Neural cell (in vitro differentiated cells): ENCODE measurements around the gene WFS1. TPM values are rescaled to one million over a fixed set of nuclear protein-coding genes. Genes with fewer than 3 reads are reported as not detected.

ENCODE experiments used
- H2AFZ ChIP-seq: fragments of 200-600, 300-800 bp; sonication (generic), shearing (Covaris generic); 2 replicates; pipeline ENCODE4 v1.6.0; 2014; ENCODE audit warnings: low read depth, mild to moderate bottlenecking, antibody characterized with exemption, low read length, moderate library complexity
- H3F3A ChIP-seq: fragments of 200-600 bp; shearing (Covaris generic); 2 replicates; pipeline ENCODE4 v1.6.1; 2016; ENCODE audit warnings: mild to moderate bottlenecking, moderate library complexity, mixed read lengths, antibody characterized with exemption, low read length; ENCODE audit not compliant: insufficient read depth, poor library complexity, severe bottlenecking
- H3K27ac ChIP-seq: fragments of 200-600, 300-800 bp; sonication (generic), shearing (Covaris generic); 2 replicates; pipeline ENCODE4 v1.5.1; 2014; ENCODE audit warnings: mild to moderate bottlenecking, low read length, moderate library complexity
- H3K27me3 ChIP-seq: fragments of 300-800, 200-600 bp; sonication (generic), shearing (Covaris generic); 2 replicates; pipeline ENCODE4 v1.6.0; 2014; ENCODE audit warnings: mild to moderate bottlenecking, low read depth, low read length, moderate library complexity; ENCODE audit not compliant: insufficient read depth
- H3K36me3 ChIP-seq: fragments of 300-800, 200-600 bp; sonication (generic), shearing (Covaris generic); 2 replicates; pipeline ENCODE4 v1.5.1; 2014; ENCODE audit warnings: mild to moderate bottlenecking, antibody characterized with exemption, low read length, moderate library complexity; ENCODE audit not compliant: insufficient read depth
- H3K4me2 ChIP-seq: fragments of 300-800, 200-600 bp; sonication (generic), shearing (Covaris generic); 2 replicates; pipeline ENCODE4 v1.6.0; 2014; ENCODE audit warnings: mild to moderate bottlenecking, low read length
- H3K4me3 ChIP-seq: fragments of 300-800, 200-600 bp; sonication (generic), shearing (Covaris generic); 2 replicates; pipeline ENCODE4 v1.5.1; 2014; ENCODE audit warnings: mild to moderate bottlenecking, low read length, moderate library complexity
- H3K79me2 ChIP-seq: fragments of 200-600 bp; shearing (Covaris generic); replicated peaks from 2 replicates; pipeline ENCODE4 v1.6.0; 2014; ENCODE audit warnings: mild to moderate bottlenecking, low read length, moderate library complexity; ENCODE audit not compliant: insufficient read depth
- H3K9ac ChIP-seq: fragments of 300-800, 200-600 bp; sonication (generic), shearing (Covaris generic); 2 replicates; pipeline ENCODE4 v1.6.1; 2016; ENCODE audit warnings: mild to moderate bottlenecking, low read length, mixed read lengths
- H3K9me2 ChIP-seq: fragments of 200-600 bp; shearing (Covaris generic); 2 replicates; pipeline ENCODE4 v1.6.1; 2016; ENCODE audit warnings: mild to moderate bottlenecking, low read length, mixed read lengths; ENCODE audit not compliant: insufficient read depth
- H3K9me3 ChIP-seq: fragments of 200-600, 300-800 bp; sonication (generic), shearing (Covaris generic); 2 replicates; pipeline ENCODE4 v1.6.1; 2016; ENCODE audit warnings: mild to moderate bottlenecking, mixed run types, low read length, moderate library complexity, mixed read lengths
- H4K20me1 ChIP-seq: fragments of 200-600 bp; shearing (Covaris generic); 2 replicates; pipeline ENCODE4 v1.6.1; 2016; ENCODE audit warnings: mild to moderate bottlenecking, mixed run types; ENCODE audit not compliant: insufficient read depth
- EP300 ChIP-seq: fragments of 450-650 bp; conservative IDR thresholded peaks from 2 replicates; pipeline ENCODE4 v1.6.1; 2014; ENCODE audit warnings: antibody characterized with exemption, mild to moderate bottlenecking, moderate library complexity; ENCODE audit not compliant: poor library complexity, severe bottlenecking
- EZH2 ChIP-seq: fragments of 200-600, 300-800 bp; shearing (Covaris generic), sonication (generic); IDR thresholded peaks from 2 replicates; pipeline ENCODE4 v1.6.1; 2014; ENCODE audit warnings: antibody characterized with exemption, low read length, borderline replicate concordance, mild to moderate bottlenecking; ENCODE audit not compliant: insufficient read depth, poor library complexity, severe bottlenecking
- MXI1 ChIP-seq: fragments of 450-650 bp; conservative IDR thresholded peaks from 2 replicates; pipeline ENCODE4 v1.6.1; 2014; ENCODE audit warnings: antibody characterized with exemption, mild to moderate bottlenecking; ENCODE audit not compliant: poor library complexity, severe bottlenecking
- POLR2AphosphoS5 ChIP-seq: IDR thresholded peaks from 2 replicates; pipeline ENCODE4 v1.6.1; 2012
- RAD21 ChIP-seq: fragments of 450-650 bp; conservative IDR thresholded peaks from 2 replicates; pipeline ENCODE4 v1.6.1; 2014; ENCODE audit warnings: antibody characterized with exemption, mild to moderate bottlenecking, moderate library complexity
- SMC3 ChIP-seq: fragments of 450-650 bp; conservative IDR thresholded peaks from 2 replicates; pipeline ENCODE4 v1.6.1; 2014; ENCODE audit warnings: antibody characterized with exemption, mild to moderate bottlenecking, moderate library complexity; ENCODE audit not compliant: poor library complexity
- TAF1 ChIP-seq: IDR thresholded peaks from 2 replicates; pipeline ENCODE4 v1.6.1; 2012; ENCODE audit warnings: low read depth
- polyA plus RNA-seq: library from polyadenylated mRNA; depleted of rRNA; stranded (reverse); fragments of >200 nt; gene quantifications from 2 replicates; pipeline ENCODE4 v1.2.3, GENCODE V29; 2014
- TF ChIP-seq, protein P1 (sequence below): IDR thresholded peaks from 2 replicates; pipeline ENCODE4 v1.6.1; 2012; ENCODE audit warnings: borderline replicate concordance
- TF ChIP-seq, protein P2 (sequence below): fragments of 450-650 bp; IDR thresholded peaks from 2 replicates; pipeline ENCODE4 v1.5.1; 2014; ENCODE audit warnings: antibody characterized with exemption, mild to moderate bottlenecking, moderate library complexity; ENCODE audit not compliant: poor library complexity, severe bottlenecking

WFS1 gene
- polyA plus RNA-seq, 1 donor from 2014 or later = 4.5 TPM

DNA sequence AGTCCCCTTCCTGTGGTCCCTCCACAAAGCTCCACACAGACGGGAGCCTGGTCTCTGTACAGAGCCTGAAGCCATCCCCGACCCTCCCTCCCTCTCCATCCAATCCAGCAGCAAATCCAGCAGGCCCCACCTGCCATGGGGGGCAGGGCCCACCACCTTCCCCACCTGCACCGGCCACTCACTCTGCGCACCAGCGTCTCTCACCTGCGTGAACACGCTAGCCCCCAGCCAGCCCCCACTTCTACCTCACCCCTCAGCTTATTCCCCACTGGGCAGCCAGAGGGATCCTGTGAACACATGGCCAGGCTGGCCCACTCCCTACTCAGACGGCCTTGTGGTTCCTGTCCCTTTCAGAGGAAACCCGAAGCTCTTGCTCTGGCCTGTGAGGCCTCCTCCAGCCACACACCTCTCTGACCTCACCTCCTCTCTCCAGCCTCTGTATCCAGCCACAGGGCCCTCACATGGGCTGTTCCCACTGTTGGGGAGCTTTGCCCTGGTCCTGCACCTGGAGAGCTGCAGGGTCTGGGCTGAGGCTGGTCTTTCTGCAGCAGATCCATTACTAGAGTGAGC is 70.9 kb downstream of the WFS1 start:
- H3K4me3 ChIP-seq = no peak overlapping the region
- H3K9ac ChIP-seq = no peak overlapping the region
- H3F3A ChIP-seq = peaks cover 4% of the 10 kb centered on the region
- H3K9me3 ChIP-seq = peaks cover 5% of the 10 kb centered on the region
- H2AFZ ChIP-seq = no peak overlapping the region
- H3K79me2 ChIP-seq = no peaks in the 10 kb centered on the region
- no peaks in the 10 kb centered on the region for H3K36me3 ChIP-seq
- no peak overlapping the region for H3K27ac ChIP-seq
- no peaks in the 10 kb centered on the region for H3K27me3 ChIP-seq
- H3K9me2 ChIP-seq = no peaks in the 10 kb centered on the region
- no peaks in the 10 kb centered on the region for H4K20me1 ChIP-seq
- H3K4me2 ChIP-seq = no peak overlapping the region
- TF ChIP-seq, protein P1, sequence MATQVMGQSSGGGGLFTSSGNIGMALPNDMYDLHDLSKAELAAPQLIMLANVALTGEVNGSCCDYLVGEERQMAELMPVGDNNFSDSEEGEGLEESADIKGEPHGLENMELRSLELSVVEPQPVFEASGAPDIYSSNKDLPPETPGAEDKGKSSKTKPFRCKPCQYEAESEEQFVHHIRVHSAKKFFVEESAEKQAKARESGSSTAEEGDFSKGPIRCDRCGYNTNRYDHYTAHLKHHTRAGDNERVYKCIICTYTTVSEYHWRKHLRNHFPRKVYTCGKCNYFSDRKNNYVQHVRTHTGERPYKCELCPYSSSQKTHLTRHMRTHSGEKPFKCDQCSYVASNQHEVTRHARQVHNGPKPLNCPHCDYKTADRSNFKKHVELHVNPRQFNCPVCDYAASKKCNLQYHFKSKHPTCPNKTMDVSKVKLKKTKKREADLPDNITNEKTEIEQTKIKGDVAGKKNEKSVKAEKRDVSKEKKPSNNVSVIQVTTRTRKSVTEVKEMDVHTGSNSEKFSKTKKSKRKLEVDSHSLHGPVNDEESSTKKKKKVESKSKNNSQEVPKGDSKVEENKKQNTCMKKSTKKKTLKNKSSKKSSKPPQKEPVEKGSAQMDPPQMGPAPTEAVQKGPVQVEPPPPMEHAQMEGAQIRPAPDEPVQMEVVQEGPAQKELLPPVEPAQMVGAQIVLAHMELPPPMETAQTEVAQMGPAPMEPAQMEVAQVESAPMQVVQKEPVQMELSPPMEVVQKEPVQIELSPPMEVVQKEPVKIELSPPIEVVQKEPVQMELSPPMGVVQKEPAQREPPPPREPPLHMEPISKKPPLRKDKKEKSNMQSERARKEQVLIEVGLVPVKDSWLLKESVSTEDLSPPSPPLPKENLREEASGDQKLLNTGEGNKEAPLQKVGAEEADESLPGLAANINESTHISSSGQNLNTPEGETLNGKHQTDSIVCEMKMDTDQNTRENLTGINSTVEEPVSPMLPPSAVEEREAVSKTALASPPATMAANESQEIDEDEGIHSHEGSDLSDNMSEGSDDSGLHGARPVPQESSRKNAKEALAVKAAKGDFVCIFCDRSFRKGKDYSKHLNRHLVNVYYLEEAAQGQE = no peak
- TF ChIP-seq EP300 (no peak), MXI1 (no peak), POLR2AphosphoS5 (no peak), RAD21 (no peak), TAF1 (no peak), EZH2 (no peak), SMC3 (no peak)
- TF ChIP-seq, protein P2, sequence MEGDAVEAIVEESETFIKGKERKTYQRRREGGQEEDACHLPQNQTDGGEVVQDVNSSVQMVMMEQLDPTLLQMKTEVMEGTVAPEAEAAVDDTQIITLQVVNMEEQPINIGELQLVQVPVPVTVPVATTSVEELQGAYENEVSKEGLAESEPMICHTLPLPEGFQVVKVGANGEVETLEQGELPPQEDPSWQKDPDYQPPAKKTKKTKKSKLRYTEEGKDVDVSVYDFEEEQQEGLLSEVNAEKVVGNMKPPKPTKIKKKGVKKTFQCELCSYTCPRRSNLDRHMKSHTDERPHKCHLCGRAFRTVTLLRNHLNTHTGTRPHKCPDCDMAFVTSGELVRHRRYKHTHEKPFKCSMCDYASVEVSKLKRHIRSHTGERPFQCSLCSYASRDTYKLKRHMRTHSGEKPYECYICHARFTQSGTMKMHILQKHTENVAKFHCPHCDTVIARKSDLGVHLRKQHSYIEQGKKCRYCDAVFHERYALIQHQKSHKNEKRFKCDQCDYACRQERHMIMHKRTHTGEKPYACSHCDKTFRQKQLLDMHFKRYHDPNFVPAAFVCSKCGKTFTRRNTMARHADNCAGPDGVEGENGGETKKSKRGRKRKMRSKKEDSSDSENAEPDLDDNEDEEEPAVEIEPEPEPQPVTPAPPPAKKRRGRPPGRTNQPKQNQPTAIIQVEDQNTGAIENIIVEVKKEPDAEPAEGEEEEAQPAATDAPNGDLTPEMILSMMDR = no peak

DNA sequence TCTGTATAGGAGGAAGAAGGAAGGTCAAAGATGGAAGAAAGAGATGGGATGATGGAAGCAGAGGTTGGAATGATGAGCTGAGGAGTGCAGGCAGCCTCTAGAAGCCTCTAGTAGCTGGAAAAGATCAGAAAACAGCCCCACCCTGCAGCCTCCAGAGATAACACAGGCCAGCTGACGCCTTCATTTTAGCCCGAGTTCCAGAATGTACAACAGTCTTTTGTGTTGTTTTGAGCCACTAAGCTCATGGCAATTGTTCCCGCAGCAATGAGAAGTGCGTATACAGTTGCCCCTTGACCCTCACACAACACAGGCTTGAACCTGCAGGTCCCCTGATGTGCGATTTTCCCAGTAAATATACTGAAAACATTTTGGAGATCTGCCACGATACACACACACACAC is 72.0 kb downstream of the WFS1 start:
- no peak overlapping the region for H3K4me3 ChIP-seq
- H3F3A ChIP-seq = peaks cover 4% of the 10 kb centered on the region
- no peaks in the 10 kb centered on the region for H3K79me2 ChIP-seq
- peak overlapping the region; percentile 91 for H3K27ac ChIP-seq
- H3K9me2 ChIP-seq = no peaks in the 10 kb centered on the region
- no peak overlapping the region for H3K4me2 ChIP-seq
- H4K20me1 ChIP-seq = no peaks in the 10 kb centered on the region
- H3K9ac ChIP-seq = peak overlapping the region; percentile 32
- H3K36me3 ChIP-seq = no peaks in the 10 kb centered on the region
- H2AFZ ChIP-seq = no peak overlapping the region
- H3K27me3 ChIP-seq = no peaks in the 10 kb centered on the region
- TF ChIP-seq EP300 = no peak
- TF ChIP-seq MXI1 = no peak
- no peak for TF ChIP-seq TAF1
- TF ChIP-seq, protein P2 = no peak
- TF ChIP-seq SMC3 = no peak
- TF ChIP-seq EZH2 = no peak
- TF ChIP-seq, protein P1 = no peak
- TF ChIP-seq POLR2AphosphoS5 = no peak
- TF ChIP-seq RAD21 = no peak
- H3K9me3 ChIP-seq = peaks cover 11% of the 10 kb centered on the region
